Neutrophil (primary cell): Measurements from ENCODE around the gene RUNDC1.
A peak's percentile ranks its signal among the peaks of the same experiment; 100 is the strongest.

ENCODE experiments used
- H3K27ac ChIP-seq: fragments of 200-600 bp; sonication (generic); 2 replicates; pipeline ENCODE4 v1.5.1; 2016; ENCODE audit warnings: mild to moderate bottlenecking, moderate library complexity
- H3K27me3 ChIP-seq: fragments of 200-600 bp; sonication (generic); 2 replicates; pipeline ENCODE4 v1.6.0; 2016; ENCODE audit warnings: mild to moderate bottlenecking
- H3K36me3 ChIP-seq: fragments of 200-600 bp; sonication (generic); 2 replicates; pipeline ENCODE4 v1.5.1; 2017
- H3K4me1 ChIP-seq, 2 experiments: fragments of 200-600 bp in 1 of 2; sonication (generic) in 1 of 2; 1 replicate in 1 of 2; 2 replicates in 1 of 2; pipeline versions ENCODE4 v1.5.1 to v1.6.1; 2013 to 2016; ENCODE audit warnings: low read depth in 1 of 2, low read length in 1 of 2, mild to moderate bottlenecking in 1 of 2, moderate library complexity in 1 of 2; ENCODE audit not compliant: control insufficient read depth in 1 of 2, insufficient read depth in 1 of 2
- H3K4me3 ChIP-seq, 2 experiments: fragments of 200-600 bp in 1 of 2; sonication (generic) in 1 of 2; 1 replicate in 1 of 2; 2 replicates in 1 of 2; pipeline ENCODE4 v1.5.1; 2013 to 2016; ENCODE audit warnings: low read depth in 1 of 2, low read length in 1 of 2, mild to moderate bottlenecking in 1 of 2, moderate library complexity in 1 of 2
- H3K9me3 ChIP-seq: fragments of 200-600 bp; sonication (generic); 2 replicates; pipeline ENCODE4 v1.5.1; 2016
- CTCF ChIP-seq: fragments of 200-600 bp; sonication (generic); IDR thresholded peaks from 2 replicates; pipeline ENCODE4 v1.5.1; 2016; ENCODE audit warnings: antibody characterized with exemption

RUNDC1 gene

GRCh38 chr17:43010667-43011308, 30.4 kb downstream of the RUNDC1 start:
- no peak for TF ChIP-seq CTCF
- Histone ChIP-seq H3K36me3 (peaks cover 43% of the 10 kb centered on the region), H3K4me1 (peaks cover 28 to 32% of the 10 kb centered on the region in 2 experiments), H3K9me3 (no peaks in the 10 kb centered on the region), H3K27ac (no peak overlapping the region), H3K27me3 (no peaks in the 10 kb centered on the region), H3K4me3 (no peak overlapping the region)

DNA sequence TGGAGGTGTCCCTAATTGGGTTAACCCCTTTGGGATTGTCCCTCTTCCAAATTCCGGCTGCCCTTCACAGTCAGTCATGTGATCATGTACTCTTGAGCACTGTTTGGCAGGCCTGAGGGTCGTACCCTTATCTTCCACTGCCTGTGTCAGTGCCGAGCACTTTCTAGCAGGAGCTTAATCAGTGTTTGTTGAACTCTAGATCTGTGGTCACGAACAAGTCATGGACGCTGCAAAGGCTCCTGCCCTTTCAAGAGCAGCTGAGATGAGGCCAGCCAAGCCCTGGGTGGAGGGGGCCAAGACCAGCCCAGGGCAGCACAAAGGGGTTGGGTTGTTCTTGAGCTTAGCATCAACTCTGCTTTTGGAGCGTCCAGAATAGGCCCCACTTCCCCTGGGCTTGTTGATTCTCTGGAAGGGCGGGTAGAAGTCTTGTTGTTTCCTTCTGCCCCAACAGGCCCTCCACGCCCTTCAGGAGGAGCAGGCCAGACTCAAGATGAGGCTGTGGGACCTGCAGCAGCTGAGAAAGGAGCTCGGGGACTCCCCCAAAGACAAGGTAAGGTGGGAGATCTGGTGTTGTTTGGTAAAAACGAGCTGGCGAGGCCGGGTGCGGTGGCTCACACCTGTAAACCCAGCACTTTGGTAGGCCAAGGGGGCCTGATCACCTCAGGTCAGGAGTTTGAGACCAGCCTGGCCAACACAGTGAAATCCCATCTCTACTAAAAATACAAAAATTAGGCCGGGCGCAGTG, 31.5 kb downstream of the RUNDC1 start:
- Histone ChIP-seq H3K27ac (no peak overlapping the region), H3K9me3 (no peaks in the 10 kb centered on the region), H3K36me3 (peaks cover 53% of the 10 kb centered on the region), H3K4me3 (no peak overlapping the region), H3K27me3 (no peaks in the 10 kb centered on the region), H3K4me1 (peaks cover 25 to 29% of the 10 kb centered on the region in 2 experiments)
- no peak for TF ChIP-seq CTCF

DNA sequence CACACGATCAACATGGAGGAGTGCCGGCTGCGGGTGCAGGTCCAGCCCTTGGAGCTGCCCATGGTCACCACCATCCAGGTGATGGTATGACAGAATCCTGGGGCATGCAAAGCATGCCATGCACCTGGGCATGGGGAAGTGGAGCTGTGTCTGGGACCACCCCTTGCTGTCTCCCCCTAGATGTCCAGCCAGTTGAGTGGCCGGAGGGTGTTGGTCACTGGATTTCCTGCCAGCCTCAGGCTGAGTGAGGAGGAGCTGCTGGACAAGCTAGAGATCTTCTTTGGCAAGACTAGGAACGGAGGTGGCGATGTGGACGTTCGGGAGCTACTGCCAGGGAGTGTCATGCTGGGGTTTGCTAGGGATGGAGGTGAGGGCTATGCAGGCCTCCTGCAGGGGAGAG, 32.9 kb downstream of the RUNDC1 start:
- no peak for TF ChIP-seq CTCF
- peaks cover 53% of the 10 kb centered on the region for H3K36me3 ChIP-seq
- no peaks in the 10 kb centered on the region for H3K9me3 ChIP-seq
- peak overlapping the region; percentile 55 for H3K27ac ChIP-seq
- no peaks in the 10 kb centered on the region for H3K27me3 ChIP-seq
- peaks cover 24 to 28% of the 10 kb centered on the region in 2 experiments for H3K4me1 ChIP-seq
- H3K4me3 ChIP-seq, result no peak overlapping the region

- Histone ChIP-seq H3K36me3 (peaks cover 53% of the 10 kb centered on the region), H3K9me3 (no peaks in the 10 kb centered on the region), H3K4me1 (peaks cover 32 to 36% of the 10 kb centered on the region in 2 experiments), H3K27ac (peak overlapping the region; percentile 55), H3K27me3 (no peaks in the 10 kb centered on the region), H3K4me3 (no peak overlapping the region)
- TF ChIP-seq CTCF, result no peak
Measured at GRCh38 chr17:43014020-43014648, 33.8 kb downstream of the RUNDC1 start.

- Histone ChIP-seq H3K27me3 (no peaks in the 10 kb centered on the region), H3K9me3 (no peaks in the 10 kb centered on the region), H3K27ac (peak overlapping the region; percentile 55), H3K36me3 (peaks cover 53% of the 10 kb centered on the region), H3K4me3 (no peak overlapping the region), H3K4me1 (peaks cover 40 to 44% of the 10 kb centered on the region in 2 experiments)
- no peak for TF ChIP-seq CTCF
Measured at GRCh38 chr17:43014649-43015542, 34.5 kb downstream of the RUNDC1 start.
